ENCODE data around the gene IL20.

Gene IL20

DNA sequence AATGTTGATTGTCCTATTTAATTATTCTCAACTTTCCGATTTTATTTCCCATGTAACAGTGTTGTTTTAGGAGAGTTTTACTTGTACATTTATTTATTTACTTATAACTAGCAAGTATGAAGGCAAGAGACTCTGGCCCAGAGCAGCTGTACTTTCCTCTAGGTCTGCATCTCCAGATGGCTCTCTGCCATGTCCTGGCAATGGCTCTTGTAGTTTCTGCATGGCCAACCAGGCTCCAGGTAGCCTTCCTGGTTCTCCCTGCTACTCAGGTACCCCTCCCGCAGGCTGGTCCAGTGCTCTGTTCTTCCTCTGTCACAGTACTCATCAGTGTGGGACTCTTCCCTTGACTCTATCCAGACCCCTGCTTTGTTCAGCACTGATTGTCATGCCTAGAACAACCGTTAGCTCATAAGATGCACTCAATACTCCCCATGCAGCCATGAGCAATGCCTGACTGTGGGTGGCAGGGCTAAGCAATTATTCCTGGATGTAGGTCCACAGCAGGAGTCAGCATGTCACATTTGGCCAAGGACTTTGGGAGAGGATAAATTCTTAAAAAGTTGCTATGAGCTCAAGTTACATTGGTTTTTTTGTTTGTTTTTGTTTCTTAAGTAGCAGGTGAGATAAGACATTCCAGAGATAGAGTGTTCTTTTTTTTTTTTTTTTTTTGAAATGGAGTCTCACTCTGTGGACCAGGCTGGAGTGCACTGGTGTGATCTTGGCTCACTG lies 10.9 kb upstream of the IL20 start:
- H3K4me3 Mint-ChIP-seq: no peak overlapping the region
- TF ChIP-seq, protein P1, sequence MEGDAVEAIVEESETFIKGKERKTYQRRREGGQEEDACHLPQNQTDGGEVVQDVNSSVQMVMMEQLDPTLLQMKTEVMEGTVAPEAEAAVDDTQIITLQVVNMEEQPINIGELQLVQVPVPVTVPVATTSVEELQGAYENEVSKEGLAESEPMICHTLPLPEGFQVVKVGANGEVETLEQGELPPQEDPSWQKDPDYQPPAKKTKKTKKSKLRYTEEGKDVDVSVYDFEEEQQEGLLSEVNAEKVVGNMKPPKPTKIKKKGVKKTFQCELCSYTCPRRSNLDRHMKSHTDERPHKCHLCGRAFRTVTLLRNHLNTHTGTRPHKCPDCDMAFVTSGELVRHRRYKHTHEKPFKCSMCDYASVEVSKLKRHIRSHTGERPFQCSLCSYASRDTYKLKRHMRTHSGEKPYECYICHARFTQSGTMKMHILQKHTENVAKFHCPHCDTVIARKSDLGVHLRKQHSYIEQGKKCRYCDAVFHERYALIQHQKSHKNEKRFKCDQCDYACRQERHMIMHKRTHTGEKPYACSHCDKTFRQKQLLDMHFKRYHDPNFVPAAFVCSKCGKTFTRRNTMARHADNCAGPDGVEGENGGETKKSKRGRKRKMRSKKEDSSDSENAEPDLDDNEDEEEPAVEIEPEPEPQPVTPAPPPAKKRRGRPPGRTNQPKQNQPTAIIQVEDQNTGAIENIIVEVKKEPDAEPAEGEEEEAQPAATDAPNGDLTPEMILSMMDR (IDR thresholded peaks at IDR 0.05; ENCODE audit: unreplicated experiment in 3 of 3): no peak
- H3K27ac Mint-ChIP-seq: no peak overlapping the region
- H3K9me3 Mint-ChIP-seq: peaks cover 27% of the 10 kb centered on the region
- peaks cover 22% of the 10 kb centered on the region for H3K27me3 Mint-ChIP-seq (ENCODE audit: low read depth)
- no peaks in the 10 kb centered on the region for H3K4me1 Mint-ChIP-seq
- H3K36me3 Mint-ChIP-seq (ENCODE audit: low read depth): no peaks in the 10 kb centered on the region

GRCh38 chr1:206855859-206856258 lies 9.6 kb upstream of the IL20 start:
- H3K9me3 Mint-ChIP-seq: peaks cover 23% of the 10 kb centered on the region
- TF ChIP-seq, protein P1 (IDR thresholded peaks at IDR 0.05; ENCODE audit: unreplicated experiment in 3 of 3): no peak
- no peaks in the 10 kb centered on the region for H3K36me3 Mint-ChIP-seq (ENCODE audit: low read depth)

DNA sequence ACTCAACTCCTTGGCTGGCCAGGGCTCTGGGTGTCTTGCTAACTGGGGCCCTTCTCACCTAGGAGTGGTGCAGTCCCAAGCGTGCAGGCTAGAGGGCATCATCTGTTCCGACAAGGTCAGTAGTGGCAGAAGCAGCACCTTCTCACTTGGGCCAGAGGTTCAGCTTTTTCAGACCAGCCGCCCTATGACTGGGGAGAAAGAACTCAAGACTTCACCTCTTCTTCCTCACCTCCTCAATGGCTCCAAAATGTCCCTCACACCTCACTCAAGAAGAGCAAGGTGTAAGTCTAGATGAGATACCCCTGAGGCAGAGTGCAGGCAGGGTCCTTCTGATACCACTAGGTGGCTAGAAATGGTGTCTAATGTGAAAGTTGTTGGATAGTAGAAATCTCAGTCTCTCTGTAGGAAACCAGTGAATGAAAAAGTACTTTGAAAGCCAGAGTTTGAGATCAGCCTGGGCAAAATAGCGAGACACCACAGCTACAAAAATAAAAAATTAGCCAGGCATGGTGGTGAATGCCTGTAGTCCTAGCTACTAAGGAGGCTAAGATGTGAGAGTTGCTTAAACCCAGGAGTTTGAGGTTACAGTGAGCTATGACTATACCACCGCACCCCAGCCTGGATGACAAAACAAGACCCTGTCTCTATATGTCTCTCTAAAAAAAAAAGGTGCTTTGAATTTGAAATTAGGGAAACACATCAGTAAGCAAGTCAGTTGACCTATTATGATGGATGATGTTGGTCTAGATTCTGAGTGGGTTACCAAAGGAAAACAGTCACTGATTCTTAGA lies 8.6 kb upstream of the IL20 start:
- Mint-ChIP-seq H3K4me1 (no peaks in the 10 kb centered on the region), H3K9me3 (peaks cover 15% of the 10 kb centered on the region), H3K27me3 (ENCODE audit: low read depth) (peaks cover 40% of the 10 kb centered on the region), H3K27ac (no peak overlapping the region), H3K4me3 (no peak overlapping the region), H3K36me3 (ENCODE audit: low read depth) (no peaks in the 10 kb centered on the region)
- TF ChIP-seq, protein P1 (IDR thresholded peaks at IDR 0.05; ENCODE audit: unreplicated experiment in 3 of 3): no peak

More at GRCh38 chr1:206855859-206856258, 9.6 kb upstream of the IL20 start:
- Mint-ChIP-seq H3K27me3 (ENCODE audit: low read depth) (peaks cover 30% of the 10 kb centered on the region), H3K27ac (no peak overlapping the region), H3K4me1 (no peaks in the 10 kb centered on the region), H3K4me3 (no peak overlapping the region)

DNA sequence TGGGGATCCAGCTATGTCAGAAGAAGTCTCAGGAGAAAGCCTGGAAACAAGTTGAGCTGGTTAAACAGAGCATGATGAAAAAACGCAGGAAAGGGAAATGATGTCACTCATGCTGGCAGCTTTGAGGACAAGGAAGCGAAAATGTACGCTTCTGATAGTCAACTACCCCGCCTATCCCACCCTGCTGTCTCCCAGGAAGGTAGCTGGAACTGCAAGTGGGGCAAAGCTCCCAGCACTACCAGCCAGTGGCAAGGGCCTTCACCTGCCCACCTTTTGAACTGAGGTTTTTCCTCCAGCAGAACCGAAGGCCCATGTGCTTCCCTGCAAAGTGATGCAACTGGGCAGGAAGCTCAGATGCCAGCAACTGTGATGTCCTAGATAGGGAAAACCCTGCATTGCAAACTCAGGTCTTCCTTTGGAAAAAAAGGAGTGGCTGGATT lies 6.3 kb upstream of the IL20 start:
- TF ChIP-seq, protein P1 (IDR thresholded peaks at IDR 0.05; ENCODE audit: unreplicated experiment in 3 of 3): no peak
- Mint-ChIP-seq H3K27me3 (ENCODE audit: low read depth) (peaks cover 53% of the 10 kb centered on the region), H3K4me3 (no peak overlapping the region), H3K36me3 (ENCODE audit: low read depth) (no peaks in the 10 kb centered on the region), H3K9me3 (peaks cover 3% of the 10 kb centered on the region), H3K27ac (no peak overlapping the region), H3K4me1 (no peaks in the 10 kb centered on the region)

DNA sequence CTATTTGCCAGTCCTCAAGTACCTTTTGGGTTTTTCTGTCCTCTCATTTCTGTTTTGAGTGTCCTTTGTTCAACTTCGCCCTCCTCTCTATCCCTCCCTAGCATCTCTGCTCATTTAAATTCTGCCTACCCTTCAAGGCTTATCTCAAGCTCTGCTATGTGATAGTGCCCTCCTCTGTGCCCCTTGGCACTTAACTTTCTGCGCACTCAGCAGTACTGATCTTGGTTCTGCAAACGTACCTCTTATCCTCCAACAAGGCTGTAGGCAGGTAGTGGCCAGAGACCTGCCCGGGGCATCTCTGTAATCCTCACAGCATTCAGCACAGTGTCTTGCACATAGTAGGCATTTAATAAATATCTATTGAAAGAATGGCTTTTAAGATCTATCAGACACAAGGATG lies 5.3 kb upstream of the IL20 start:
- TF ChIP-seq, protein P1 (IDR thresholded peaks at IDR 0.05; ENCODE audit: unreplicated experiment in 3 of 3): no peak
- Mint-ChIP-seq H3K9me3 (no peaks in the 10 kb centered on the region), H3K27me3 (ENCODE audit: low read depth) (peaks cover 57% of the 10 kb centered on the region), H3K4me1 (no peaks in the 10 kb centered on the region), H3K27ac (no peak overlapping the region), H3K4me3 (no peak overlapping the region), H3K36me3 (ENCODE audit: low read depth) (no peaks in the 10 kb centered on the region)

Measured in nephron (organoid).